ENCODE data around the gene ABCA4.

ABCA4 gene

DNA sequence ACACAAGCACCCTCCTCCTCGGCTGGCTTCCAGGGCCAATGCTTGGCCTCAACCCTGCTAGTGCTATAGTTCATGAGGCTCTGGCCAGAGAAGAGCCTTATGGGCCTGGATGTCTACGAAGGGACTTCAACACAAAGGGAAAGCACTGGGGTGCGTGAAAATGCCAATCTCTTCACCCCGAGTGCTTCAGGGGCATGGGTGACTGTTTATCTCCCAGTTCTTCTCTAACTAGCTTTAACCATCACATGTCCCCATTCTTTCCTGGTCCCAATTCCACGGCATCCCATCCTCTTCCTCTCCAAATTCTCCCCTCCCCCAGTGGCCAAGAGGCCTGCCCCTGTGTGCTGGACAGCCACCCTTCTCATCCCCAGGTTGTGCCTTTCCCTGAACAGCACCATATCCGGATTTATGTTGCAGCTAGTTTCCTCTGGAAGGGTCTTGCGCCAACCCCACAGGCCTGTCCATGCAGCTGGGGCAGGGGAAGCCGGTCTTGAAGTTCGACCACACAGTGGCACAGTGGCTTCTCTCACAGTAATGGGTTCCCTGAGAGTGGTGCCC lies 16.7 kb downstream of the ABCA4 start:
- no peak for DNase-seq

DNA sequence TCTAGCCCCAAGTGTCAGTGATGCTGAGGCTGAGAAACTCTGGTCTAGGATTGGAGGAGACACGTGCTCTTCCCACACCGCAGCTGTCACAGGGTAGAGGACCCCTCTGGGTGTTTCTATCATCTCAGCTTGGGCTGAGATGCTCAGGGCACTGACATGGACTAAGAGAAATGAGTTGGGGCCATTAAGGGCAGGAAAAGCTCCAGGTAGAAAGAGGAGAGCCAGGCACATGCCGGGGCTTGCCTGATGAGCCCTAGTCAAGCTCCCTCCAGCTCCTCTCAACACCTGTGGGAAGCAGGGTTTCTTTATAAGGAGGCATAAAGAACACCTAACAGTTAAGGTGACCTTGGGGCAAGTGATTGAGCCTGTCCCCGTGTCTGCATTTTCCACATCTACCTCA lies 17.3 kb downstream of the ABCA4 start:
- DNase-seq: no peak

DNA sequence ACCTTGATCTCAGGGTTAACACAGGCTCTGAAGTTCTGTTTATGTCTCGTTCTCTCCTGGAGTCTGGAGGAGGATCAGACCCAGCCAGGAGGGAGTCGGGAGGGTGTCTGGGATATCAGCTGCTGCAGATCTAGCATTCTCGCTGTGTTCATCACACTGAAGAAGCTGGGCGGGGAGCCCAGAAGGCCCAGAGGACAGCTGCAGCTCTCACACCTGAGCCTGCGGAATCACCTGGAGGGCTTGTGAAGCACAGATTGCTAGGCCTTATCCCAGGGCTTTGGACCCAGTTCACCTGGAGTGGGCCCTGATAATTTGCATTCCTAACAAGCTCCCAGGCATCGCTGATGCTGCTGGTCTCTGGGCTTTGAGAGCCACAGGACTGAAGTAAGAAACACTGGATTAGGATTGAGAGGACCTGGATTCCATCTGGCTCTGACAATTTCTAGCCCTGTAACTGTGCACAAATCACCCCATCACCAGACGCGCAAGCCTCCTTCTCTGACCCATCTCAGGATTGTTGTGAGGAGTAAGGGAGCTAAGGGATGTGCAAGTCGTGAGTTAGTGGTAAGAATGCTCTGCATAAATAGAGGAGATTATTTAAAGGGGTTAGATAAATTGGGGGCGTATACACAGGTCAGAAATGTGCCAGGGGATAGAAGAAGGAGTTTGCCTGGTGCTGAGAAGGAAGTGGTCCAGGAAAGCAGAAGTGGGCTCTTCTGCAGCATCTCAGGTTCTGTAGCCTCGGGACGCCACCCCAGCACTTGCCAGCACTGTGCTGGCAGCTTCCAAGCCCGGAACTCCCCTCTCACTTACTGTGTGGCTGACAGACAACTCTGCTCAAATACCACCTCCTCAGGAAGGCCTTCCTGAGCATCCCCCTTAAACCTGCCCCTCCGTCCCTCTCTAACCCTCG lies 19.1 kb downstream of the ABCA4 start:
- DNase-seq: no peak

DNA sequence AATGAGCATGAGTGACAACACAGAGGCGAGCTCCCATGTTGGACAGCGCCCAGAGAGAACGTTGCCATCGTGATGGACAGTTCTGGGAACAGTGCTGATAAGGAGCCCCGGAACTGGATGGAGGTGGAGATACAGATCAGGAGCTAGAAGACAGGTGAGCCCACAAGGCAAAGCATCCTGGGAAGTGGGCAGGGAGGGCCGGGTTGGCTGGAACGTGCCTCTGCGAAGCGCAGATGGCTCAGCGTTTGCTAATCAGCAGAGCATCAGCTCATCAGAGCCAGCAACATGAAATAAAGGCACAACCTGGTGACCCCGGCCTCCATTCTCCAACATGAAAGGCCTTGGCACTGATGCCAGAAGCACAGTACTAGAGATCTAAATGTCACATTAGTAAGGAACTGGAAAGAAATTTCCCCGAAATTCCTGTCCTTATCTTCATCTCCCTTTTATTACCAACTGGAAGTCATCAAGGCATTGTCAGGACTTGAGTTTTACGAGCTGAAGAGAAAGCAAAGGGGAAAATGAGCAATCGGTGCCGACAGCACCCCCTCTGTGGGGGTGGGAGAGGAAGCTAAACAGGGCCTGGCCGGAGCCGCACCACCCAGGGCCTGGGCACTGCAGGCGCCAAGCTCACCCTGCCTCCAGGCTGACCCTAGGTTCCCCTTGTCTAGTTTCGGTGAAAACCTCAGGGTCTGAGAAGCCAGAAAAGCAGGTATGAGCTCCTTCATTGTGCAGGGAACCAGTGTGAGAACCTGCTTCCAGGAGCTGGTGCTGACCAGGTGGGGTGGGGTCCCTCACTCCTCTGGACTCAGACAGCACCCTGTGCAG lies 19.9 kb downstream of the ABCA4 start:
- no peak for DNase-seq

DNA sequence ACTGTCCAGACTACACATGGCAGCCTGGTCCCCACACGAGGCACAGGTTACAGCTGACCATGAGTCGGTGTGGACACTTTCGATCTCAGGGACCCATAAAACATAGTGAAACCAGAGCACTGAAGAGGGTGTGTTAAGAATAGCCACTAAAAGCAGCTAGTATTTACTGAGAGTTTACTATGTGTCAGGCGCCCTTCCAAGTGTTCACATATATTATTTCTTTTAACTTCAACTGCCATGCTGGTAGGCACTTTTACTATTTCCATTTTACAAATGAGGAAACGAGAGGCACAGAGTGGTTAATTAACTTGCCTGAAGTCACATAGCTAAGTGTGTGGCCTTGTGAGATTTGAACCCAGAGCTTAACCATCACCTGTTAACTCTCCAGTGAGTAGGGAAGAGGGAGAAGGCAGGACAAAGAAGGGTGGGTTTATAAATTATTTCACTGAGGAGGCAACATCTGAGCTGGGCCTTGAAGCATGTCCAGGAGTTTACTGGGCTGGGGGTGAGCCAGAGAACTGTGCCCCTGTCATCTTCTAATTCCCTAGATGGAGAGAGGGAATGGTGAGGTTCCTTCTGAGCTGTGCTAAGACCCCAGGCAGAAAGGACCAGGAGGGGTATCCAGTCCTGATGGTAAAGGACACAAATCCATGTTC lies 20.7 kb downstream of the ABCA4 start:
- DNase-seq: no peak

- DNase-seq: no peak
Measured at GRCh38 chr1:94099303-94099702, 21.6 kb downstream of the ABCA4 start.

GRCh38 chr1:94098585-94099111 lies 22.3 kb downstream of the ABCA4 start:
- no peak for DNase-seq

DNA sequence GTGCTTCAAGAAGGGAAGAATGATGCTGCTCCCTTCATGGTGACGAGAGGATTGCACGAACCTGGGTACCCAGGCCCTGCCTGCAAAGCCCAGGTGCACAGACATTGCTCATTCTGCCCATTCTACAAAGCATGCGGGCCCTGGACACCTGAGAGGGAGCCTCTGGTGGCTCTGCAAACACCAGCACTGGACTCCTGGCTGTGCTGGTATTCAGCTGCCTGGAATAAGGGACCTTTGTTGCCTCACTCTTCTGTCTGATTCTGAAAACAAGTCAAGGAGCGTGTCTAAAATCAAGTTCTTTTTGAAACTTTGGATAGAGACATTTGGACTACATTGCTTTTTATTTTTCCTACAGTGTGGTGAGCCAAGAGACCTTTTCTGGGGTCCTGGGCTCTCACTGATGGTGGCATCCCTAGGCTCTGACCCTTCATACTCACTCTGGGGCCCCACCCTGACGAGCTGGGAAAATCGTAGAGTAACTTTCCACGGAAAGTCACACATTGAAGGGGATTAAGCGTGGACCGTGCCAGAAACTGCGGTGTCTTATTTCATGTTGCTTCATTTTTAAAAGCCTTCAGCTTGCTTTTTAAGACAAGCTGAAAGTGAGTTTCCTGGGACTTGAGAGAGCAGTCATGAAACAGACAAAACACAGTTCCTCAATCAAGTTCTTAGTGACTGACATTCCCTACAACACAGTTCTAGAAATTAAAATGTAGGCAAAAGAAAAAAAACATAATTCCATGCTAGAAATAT lies 24.0 kb downstream of the ABCA4 start:
- DNase-seq: no peak

DNA sequence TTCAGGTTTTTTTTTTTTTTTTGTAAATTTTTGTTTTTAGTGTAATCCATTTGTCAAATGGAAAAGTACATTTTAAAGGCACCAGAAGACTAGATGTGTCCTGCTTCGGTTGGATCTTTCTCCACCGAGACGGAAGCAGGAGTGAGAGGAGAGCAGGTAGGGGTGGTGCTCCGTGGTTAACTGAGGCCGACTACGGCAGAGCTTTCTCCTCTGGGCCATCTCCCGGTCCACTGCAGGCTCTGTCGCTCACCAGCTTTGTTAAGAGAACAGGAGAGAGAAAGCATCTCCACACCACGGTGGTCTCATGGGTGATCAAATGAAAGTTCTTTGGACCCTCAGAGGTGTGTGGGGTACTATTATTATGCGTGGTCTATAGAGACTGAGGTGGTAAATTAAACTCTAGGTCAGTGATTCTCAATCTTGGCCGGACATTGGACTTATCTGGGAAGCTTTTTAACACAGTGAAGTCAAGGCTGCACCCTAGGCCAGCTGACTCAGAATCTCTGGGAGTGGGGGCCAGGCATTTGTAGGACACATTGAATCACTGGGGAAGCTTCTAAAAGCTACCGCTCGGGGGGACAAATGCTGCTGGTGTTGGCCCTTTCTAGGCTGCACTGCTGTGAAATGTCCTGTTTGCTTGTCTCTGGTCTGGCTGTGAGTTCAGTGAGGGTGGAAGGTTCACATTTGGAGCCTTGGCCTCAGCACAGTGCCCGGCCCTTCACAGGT lies 25.0 kb downstream of the ABCA4 start:
- DNase-seq: no peak

GRCh38 chr1:94095112-94095637 lies 25.8 kb downstream of the ABCA4 start:
- DNase-seq: no peak

DNA sequence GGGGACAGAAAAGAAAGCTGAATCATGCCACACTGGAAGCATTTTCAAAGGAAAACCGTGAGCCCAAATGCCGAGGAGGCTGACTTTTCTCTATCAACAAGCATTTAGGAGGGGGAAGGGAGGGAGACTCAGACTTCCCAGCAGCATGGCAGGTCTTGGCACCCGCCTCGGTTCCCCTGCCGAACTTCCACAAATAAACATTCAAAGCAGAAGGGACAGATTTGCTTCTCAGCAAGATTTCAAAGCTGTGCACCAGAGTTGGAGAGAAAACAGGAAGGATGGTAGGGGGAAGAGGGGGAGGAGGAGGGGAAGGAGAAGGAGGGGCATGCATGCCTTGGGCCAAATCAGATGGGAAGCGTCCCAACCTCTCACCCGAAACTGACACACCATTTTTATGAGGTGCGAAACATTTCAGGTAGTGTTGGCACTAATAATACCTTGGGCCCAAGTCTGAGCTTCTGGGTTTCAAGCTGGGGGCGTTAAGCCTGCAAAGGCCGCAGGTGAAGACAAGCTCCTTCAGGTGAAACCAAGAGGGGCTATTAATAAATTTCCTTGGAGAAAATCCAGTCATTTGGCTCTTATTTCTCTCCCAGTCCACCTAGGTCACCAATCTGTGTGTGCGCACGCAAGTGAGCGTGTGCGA lies 26.4 kb downstream of the ABCA4 start:
- no peak for DNase-seq

GRCh38 chr1:94093996-94094395 lies 27.0 kb downstream of the ABCA4 start:
- DNase-seq: no peak

- no peak for DNase-seq
Measured at GRCh38 chr1:94093396-94093795, 27.6 kb downstream of the ABCA4 start.

DNA sequence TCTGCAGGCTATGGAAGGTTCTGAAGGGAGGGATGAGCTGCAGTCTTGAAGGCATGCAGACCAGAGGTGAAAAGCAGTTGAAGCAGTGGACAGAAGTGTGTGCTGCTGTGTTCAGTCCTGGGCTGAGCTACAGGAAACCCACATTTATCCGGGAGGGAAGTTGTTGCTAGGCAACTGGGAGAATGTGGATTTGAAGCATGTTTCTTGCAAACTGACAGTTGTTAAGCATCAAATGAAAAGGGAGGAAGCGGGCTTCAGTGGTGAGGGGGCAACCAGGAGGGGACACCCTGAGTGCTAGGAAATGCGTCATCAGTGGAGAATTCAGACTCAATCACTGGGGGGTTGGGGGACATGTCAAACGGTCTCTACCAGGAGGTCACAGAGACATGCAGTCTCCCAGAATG lies 28.7 kb downstream of the ABCA4 start:
- DNase-seq: no peak

- DNase-seq: no peak
Measured at GRCh38 chr1:94090761-94091160, 30.2 kb downstream of the ABCA4 start.

DNA sequence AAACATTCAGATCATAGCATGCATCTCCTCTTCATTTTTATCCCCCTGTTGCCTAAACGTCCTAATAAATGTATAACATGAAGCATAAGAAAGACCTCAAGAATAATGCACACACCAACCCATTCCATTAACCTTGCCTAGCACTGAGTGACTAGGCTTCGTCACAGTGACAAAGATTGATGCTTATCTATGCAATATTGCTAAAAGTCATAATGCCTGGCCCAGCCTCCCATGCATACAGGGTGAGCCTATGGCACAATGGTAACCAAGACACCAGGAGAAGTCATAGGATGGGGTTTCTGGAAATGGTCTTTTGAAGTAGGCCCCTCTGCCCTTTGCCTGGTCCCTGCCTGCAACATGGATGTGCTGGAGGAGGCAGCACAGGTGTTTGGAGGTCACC lies 33.8 kb downstream of the ABCA4 start:
- no peak for DNase-seq

DNA sequence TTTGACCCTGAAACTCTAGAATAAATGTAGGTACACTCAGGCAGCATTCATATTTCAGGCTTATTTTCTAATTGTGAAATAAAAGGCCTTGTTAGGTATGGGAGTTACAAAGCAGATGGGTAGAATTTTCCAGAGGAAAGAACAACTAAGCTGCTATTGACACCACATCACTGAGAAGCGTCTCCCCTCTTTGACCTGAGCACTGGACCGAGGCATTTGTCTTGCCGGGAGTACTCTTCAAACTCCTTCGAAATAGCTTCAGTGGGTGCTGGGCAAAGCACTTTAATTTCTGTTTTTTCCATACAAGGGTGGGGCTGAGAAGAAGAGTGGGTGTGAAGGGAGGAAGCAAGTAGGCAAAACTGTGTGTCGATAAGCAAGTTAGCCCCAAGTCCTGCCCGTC lies 36.4 kb downstream of the ABCA4 start:
- DNase-seq: no peak

DNA sequence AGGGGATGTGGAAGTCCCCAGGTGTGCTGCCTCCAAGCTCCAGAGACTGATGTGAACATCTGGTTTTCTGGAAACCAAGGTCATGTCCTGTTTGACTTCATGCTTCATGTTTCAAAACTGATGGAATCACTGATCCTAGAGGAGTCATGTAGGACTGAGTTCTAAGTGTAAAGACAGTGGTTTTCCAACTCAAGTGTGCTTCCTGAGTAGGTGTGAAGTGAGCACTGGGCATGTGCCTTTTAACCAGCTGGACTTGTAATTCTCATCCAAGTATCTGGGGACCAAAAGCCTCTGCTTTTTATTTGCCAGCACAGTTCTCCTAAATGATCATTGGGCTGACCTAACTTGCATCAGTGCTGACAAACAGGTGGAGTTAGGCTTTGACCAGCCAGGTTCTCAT lies 36.9 kb downstream of the ABCA4 start:
- DNase-seq: no peak

GRCh38 chr1:94083681-94084080 lies 37.3 kb downstream of the ABCA4 start:
- no peak for DNase-seq

DNA sequence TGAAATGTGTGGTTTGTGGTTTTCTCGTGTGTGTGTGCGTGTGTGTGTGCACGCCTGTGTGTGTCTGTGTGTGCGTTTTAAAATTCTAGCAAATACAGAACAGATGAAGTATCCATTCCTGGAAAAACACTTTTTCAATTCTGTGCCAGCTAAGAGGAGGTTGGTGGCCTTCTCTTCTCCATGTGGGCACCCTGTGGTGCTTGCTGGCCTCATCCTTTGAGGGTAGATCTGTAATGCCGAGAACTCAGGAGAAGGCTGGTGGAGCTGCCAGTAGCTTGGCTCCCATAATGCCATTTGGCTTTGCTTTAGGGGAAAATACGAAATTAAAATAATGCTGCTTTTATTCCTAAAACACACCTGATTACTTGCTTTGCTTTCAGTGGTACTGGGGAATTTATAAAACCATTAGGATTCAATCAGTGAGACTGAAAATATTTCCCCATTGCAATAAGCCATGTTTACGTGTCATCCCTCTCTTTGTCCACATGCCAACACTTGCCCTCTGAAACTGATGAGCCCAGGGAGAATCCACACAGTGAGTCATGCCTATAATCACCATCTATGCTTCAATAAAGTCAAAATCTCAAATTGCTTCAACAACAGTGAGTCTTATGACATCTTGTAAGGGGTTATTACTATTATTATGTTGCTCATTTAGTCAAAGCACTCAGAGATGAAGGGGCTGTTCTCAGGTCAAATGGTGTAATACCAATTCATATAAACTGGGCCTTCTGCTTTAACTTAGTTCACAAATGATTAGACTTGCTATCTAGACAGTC lies 39.2 kb downstream of the ABCA4 start:
- no peak for DNase-seq
